Fibroblast of pulmonary artery (primary cell): ENCODE results near the gene MPP3.

Source experiments
- DNase-seq: peaks from one replicate; pipeline ENCODE4 v3.0.0-alpha.2; 2010; ENCODE audit warnings: low read depth
- H3K4me3 ChIP-seq: replicated peaks from 2 replicates; pipeline ENCODE4 v1.5.1; 2011; ENCODE audit warnings: low read depth, mild to moderate bottlenecking, control low read depth, low read length, moderate library complexity
- TF ChIP-seq, protein P1 (sequence below): IDR thresholded peaks from 2 replicates; pipeline ENCODE4 v1.5.1; 2011; ENCODE audit warnings: mild to moderate bottlenecking, control low read depth, low read length, inconsistent platforms; ENCODE audit errors: missing control alignments

Gene MPP3

GRCh38 chr17:43767713-43768059 is 65.3 kb downstream of the MPP3 start:
- TF ChIP-seq, protein P1, sequence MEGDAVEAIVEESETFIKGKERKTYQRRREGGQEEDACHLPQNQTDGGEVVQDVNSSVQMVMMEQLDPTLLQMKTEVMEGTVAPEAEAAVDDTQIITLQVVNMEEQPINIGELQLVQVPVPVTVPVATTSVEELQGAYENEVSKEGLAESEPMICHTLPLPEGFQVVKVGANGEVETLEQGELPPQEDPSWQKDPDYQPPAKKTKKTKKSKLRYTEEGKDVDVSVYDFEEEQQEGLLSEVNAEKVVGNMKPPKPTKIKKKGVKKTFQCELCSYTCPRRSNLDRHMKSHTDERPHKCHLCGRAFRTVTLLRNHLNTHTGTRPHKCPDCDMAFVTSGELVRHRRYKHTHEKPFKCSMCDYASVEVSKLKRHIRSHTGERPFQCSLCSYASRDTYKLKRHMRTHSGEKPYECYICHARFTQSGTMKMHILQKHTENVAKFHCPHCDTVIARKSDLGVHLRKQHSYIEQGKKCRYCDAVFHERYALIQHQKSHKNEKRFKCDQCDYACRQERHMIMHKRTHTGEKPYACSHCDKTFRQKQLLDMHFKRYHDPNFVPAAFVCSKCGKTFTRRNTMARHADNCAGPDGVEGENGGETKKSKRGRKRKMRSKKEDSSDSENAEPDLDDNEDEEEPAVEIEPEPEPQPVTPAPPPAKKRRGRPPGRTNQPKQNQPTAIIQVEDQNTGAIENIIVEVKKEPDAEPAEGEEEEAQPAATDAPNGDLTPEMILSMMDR, result no peak
- DNase-seq, result no peak
- no peak overlapping the region for H3K4me3 ChIP-seq

DNA sequence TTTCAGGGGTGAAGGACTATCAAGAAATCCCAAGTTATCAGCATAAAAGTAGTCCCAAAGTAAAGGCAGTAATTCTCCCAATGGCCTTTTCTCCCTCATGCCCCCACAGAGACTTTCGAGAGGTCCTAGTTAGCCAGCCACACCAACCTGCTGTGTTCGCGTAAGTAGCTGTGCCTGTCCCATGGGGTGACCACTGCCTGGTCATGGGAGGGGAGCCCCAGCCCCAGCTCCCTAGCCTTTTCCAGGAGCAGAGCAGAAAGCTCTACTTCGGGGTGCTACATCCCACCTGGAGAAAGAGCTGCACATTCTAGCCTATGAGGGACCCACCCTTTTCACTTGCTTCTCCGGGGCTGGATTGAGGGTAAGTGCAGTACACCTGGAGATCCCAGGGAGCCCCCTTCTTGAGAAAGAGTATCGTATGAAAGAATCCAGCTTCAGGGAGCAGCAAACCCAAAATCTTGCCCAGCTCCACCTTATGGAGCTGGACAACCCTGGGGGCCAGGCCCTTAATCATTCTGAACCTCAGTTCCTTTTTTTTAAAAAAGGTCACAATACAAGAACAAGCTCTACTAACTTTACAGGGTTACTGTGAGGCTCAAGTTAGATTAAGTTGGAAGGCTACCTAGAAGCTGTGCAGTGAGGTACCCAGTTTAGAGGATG is 65.8 kb downstream of the MPP3 start:
- TF ChIP-seq, protein P1, result no peak
- no peak for DNase-seq
- H3K4me3 ChIP-seq, result no peak overlapping the region

DNA sequence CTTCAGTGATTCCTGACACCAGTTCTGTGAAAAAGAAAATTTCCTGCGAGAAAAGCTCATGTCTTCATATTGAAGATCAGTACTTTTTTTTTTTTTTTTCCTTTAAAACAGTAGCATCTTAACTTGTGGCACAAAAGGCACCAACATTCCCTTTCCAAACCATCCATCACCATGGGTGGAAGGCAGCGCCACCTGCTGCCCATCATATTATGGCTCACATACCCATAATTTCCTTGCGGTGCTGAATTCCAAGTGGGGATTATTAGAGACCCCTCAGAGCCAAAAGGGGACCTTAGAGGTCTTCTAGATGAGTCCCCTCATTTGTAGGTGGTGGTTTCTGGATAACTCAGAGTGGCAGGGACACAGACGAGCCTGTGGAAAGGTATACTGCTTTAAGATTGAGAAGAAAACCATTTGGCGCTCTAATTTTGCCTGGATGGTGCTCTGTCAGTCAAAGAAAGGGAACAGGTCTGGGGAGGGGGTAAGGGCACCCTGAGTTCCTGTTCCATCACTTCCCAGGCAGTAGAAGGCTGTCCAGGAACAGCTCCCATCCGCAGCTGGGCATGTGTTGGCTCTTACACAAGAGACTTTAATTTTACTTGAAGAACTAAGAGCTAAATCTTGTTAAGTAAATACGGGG is 66.4 kb downstream of the MPP3 start:
- TF ChIP-seq, protein P1, result peak; percentile 92
- H3K4me3 ChIP-seq, result no peak overlapping the region
- DNase-seq, result peak; percentile 74

DNA sequence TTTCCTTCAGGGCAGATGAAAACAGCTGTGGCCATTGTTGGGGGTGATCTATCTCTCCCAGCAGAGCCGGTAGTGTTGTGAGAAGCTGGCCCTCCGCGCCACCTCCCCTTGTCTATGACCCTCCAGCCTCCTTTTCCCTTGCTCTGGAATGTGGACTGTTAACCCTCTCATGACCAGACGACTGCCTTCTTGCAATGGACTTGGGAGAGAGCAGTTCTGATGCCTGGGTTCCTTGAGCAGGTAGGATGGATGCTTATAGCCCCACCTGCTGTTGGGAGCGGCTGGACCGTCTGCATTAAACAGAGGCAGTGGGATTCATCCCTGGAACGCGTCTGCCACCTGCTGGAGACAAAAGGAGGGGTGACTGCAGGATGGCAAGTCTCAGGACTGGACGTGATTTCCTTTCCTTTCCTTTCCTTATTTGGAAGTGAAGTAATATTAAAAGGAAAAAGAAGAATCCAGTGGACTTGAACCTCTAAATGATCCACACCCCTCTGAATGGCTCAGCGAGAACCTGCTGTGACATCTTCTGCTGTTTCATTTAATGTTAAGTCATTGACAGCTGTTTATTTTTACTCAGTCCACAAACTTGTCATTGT is 72.6 kb downstream of the MPP3 start:
- H3K4me3 ChIP-seq, result no peak overlapping the region
- TF ChIP-seq, protein P1, result peak; percentile 100
- DNase-seq, result peak; percentile 96

- DNase-seq, result no peak
- TF ChIP-seq, protein P1, result no peak
- H3K4me3 ChIP-seq, result no peak overlapping the region
Measured at GRCh38 chr17:43759836-43760235, 73.1 kb downstream of the MPP3 start.

GRCh38 chr17:43758497-43759174 is 74.3 kb downstream of the MPP3 start, which contains the start of gene SOST:
Gene SOST (minus strand): TSS chr17:43758791. CDS start chr17:43758741, 50 bp downstream.
- H3K4me3 ChIP-seq, result no peak within 1 kb of the TSS
- TF ChIP-seq, protein P1, result no peak
- DNase-seq, result no peak
